WTC11 (cell line): ENCODE measurements around the gene UBAP2L.

Source experiments
- CREB1 ChIP-seq: sonication (generic); formaldehyde crosslinking; IDR thresholded peaks from 2 replicates; pipeline ENCODE4 v1.8.0; 2023; ENCODE audit warnings: mild to moderate bottlenecking, missing genetic modification reagents
- IRF2 ChIP-seq: sonication (generic); formaldehyde crosslinking; IDR thresholded peaks from 2 replicates; pipeline ENCODE4 v1.8.0; 2022; ENCODE audit warnings: low read depth, missing genetic modification reagents, borderline replicate concordance
- NFYB ChIP-seq: sonication (generic); formaldehyde crosslinking; conservative IDR thresholded peaks from 2 replicates; pipeline ENCODE4 v1.8.0; 2022; ENCODE audit warnings: low read depth, missing genetic modification reagents
- NR1H2 ChIP-seq: sonication (generic); formaldehyde crosslinking; IDR thresholded peaks from 2 replicates; pipeline ENCODE4 v1.9.0; 2021; ENCODE audit warnings: mild to moderate bottlenecking, moderate library complexity, missing genetic modification reagents
- NR2C2 ChIP-seq: sonication (generic); formaldehyde crosslinking; IDR thresholded peaks from 2 replicates; pipeline ENCODE4 v1.8.0; 2022; ENCODE audit warnings: mild to moderate bottlenecking, missing genetic modification reagents
- SP1 ChIP-seq: sonication (generic); formaldehyde crosslinking; conservative IDR thresholded peaks from 2 replicates; pipeline ENCODE4 v1.8.1; 2022; ENCODE audit warnings: missing genetic modification reagents
- ZNF396 ChIP-seq: fragments of 250-450 bp; sonication (Bioruptor Pico); IDR thresholded peaks from 2 replicates; pipeline ENCODE4 v1.8.0; 2021; ENCODE audit warnings: mild to moderate bottlenecking, moderate library complexity, borderline replicate concordance
- TF ChIP-seq, protein P1 (sequence below): fragments of 200-600 bp; IDR thresholded peaks from 2 replicates; pipeline ENCODE4 v1.8.0; 2022; ENCODE audit warnings: antibody characterized with exemption
- TF ChIP-seq, protein P2 (sequence below): sonication (generic); formaldehyde crosslinking; IDR thresholded peaks from 2 replicates; pipeline ENCODE4 v1.8.0; 2022; ENCODE audit warnings: mild to moderate bottlenecking, missing genetic modification reagents
- TF ChIP-seq, protein P3 (sequence below): sonication (generic); formaldehyde crosslinking; IDR thresholded peaks from 2 replicates; pipeline ENCODE4 v1.8.1; 2023; ENCODE audit warnings: mild to moderate bottlenecking, missing genetic modification reagents

DNA sequence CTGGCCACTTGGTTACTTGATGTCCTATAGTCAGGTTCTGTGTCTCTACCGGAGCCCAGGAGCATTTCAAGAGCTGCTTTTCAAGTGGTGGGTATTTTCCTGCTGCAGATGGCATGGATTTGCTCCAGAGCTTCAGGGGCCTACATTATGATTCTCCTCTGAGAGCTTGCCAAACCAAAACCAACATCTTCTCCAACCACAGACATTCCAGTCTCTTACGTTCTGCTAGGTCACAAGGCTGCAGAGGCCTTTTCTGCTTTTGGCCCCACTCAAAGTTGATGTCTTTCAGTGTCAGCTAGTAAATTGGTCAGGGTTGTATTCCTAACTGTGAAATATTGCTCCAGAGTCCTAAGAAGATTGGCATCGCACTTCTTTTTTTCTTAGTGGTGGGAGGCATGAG is 85.4 kb downstream of the UBAP2L start:
- TF ChIP-seq, protein P1, sequence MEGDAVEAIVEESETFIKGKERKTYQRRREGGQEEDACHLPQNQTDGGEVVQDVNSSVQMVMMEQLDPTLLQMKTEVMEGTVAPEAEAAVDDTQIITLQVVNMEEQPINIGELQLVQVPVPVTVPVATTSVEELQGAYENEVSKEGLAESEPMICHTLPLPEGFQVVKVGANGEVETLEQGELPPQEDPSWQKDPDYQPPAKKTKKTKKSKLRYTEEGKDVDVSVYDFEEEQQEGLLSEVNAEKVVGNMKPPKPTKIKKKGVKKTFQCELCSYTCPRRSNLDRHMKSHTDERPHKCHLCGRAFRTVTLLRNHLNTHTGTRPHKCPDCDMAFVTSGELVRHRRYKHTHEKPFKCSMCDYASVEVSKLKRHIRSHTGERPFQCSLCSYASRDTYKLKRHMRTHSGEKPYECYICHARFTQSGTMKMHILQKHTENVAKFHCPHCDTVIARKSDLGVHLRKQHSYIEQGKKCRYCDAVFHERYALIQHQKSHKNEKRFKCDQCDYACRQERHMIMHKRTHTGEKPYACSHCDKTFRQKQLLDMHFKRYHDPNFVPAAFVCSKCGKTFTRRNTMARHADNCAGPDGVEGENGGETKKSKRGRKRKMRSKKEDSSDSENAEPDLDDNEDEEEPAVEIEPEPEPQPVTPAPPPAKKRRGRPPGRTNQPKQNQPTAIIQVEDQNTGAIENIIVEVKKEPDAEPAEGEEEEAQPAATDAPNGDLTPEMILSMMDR, result no peak
- TF ChIP-seq, protein P2, sequence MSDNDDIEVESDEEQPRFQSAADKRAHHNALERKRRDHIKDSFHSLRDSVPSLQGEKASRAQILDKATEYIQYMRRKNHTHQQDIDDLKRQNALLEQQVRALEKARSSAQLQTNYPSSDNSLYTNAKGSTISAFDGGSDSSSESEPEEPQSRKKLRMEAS (CRISPR knock-in tag), result no peak
- TF ChIP-seq ZNF396 (CRISPR knock-in tag) (no peak), CREB1 (no peak), IRF2 (CRISPR knock-in tag) (no peak), SP1 (no peak), NR1H2 (CRISPR knock-in tag) (no peak), NR2C2 (no peak), NFYB (CRISPR knock-in tag) (no peak)
- TF ChIP-seq, protein P3, sequence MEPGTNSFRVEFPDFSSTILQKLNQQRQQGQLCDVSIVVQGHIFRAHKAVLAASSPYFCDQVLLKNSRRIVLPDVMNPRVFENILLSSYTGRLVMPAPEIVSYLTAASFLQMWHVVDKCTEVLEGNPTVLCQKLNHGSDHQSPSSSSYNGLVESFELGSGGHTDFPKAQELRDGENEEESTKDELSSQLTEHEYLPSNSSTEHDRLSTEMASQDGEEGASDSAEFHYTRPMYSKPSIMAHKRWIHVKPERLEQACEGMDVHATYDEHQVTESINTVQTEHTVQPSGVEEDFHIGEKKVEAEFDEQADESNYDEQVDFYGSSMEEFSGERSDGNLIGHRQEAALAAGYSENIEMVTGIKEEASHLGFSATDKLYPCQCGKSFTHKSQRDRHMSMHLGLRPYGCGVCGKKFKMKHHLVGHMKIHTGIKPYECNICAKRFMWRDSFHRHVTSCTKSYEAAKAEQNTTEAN (CRISPR knock-in tag), result no peak
